Vagina (tissue), 2 donors: ENCODE results near the gene SSBP2.

Experiments
- CTCF ChIP-seq, 3 experiments: fragments of 450-650 bp in 2 of 3; fragments of 200-600 bp in 1 of 3; sonication (generic) in 1 of 3; IDR thresholded peaks; one replicate each; pipeline ENCODE4 v1.5.1; 2017 to 2019; ENCODE audit warnings: antibody characterized with exemption in 3 of 3, mild to moderate bottlenecking in 2 of 3, moderate library complexity in 2 of 3
- POLR2A ChIP-seq, 2 donors: fragments of 450-650 bp; IDR thresholded peaks; one replicate each; pipeline ENCODE4 v1.6.1; 2017; ENCODE audit warnings: antibody characterized with exemption in 2 of 2, mild to moderate bottlenecking in 2 of 2, moderate library complexity in 2 of 2
- POLR2AphosphoS5 ChIP-seq, 2 donors: sonication (generic); formaldehyde crosslinking; IDR thresholded peaks; one replicate each; pipeline ENCODE4 v1.9.0; 2017; ENCODE audit warnings: antibody characterized with exemption in 2 of 2, mild to moderate bottlenecking in 2 of 2, low read depth in 1 of 2; ENCODE audit not compliant: insufficient read depth in 1 of 2

GRCh38 chr5:81520769-81521168, 230.1 kb downstream of the SSBP2 start:
- TF ChIP-seq CTCF (IDR thresholded peaks at IDR 0.05), result no peak
- no peak for TF ChIP-seq POLR2A (IDR thresholded peaks at IDR 0.05)
- TF ChIP-seq POLR2AphosphoS5 (IDR thresholded peaks at IDR 0.05; ENCODE audit: insufficient read depth in 1 of 2, low read depth in 1 of 2), result no peak
